ENCODE measurements around the gene CNGB1.

The CNGB1 gene

GRCh38 chr16:57889111-57889510 lies 81.8 kb downstream of the CNGB1 start:
- H2BK15ac ChIP-seq (ENCODE audit: low read length) = no peak overlapping the region
- no peak overlapping the region for H2BK120ac ChIP-seq (ENCODE audit: low read depth, low read length)
- H3K4me1 ChIP-seq (ENCODE audit: control insufficient read depth in 2 of 2, insufficient read depth in 1 of 2, low read depth in 1 of 2, low read length in 2 of 2) = peaks cover 2 to 3% of the 10 kb centered on the region in 2 donors
- no peak overlapping the region for H2BK12ac ChIP-seq (ENCODE audit: low read length)
- no peaks in the 10 kb centered on the region for H3K36me3 ChIP-seq (replicated peaks in 1 of 2; ENCODE audit: control insufficient read depth in 2 of 2, insufficient read depth in 2 of 2, low read length in 2 of 2)
- no peak overlapping the region for H2AFZ ChIP-seq (ENCODE audit: low read length)
- DNase-seq (ENCODE audit: low spot score) = no peak
- no CpG with 5 or more reads among the region's 4 CpGs for WGBS, 2 donors (ENCODE audit: extremely low coverage in 2 of 2, insufficient read length in 2 of 2, insufficient replicate concordance in 1 of 2)
- no peak overlapping the region for H3K23ac ChIP-seq (ENCODE audit: low read depth, low read length, poor library complexity)
- no peak overlapping the region for H3K4me3 ChIP-seq (ENCODE audit: low read length in 2 of 2)
- no peak overlapping the region for H3K4ac ChIP-seq (ENCODE audit: low read length)
- H2AK5ac ChIP-seq (ENCODE audit: low read depth, low read length) = no peak overlapping the region
- no peak overlapping the region for H2BK5ac ChIP-seq (ENCODE audit: low read length)
- H3K79me1 ChIP-seq (ENCODE audit: low read depth, low read length) = no peaks in the 10 kb centered on the region
- peaks cover 0 to 49% (median 10%) of the 10 kb centered on the region in 3 experiments for H3K27me3 ChIP-seq (ENCODE audit: control insufficient read depth in 3 of 3, insufficient read depth in 3 of 3, low read depth in 1 of 3, low read length in 3 of 3)
- H3K9me3 ChIP-seq (replicated peaks in 1 of 2; ENCODE audit: control insufficient read depth in 2 of 2, insufficient read depth in 1 of 2, low read depth in 1 of 2, low read length in 2 of 2) = no peaks in the 10 kb centered on the region
- H3K14ac ChIP-seq (ENCODE audit: low read length) = no peak overlapping the region
- H3K9ac ChIP-seq (ENCODE audit: low read depth, low read length, poor library complexity) = no peak overlapping the region
- H3K18ac ChIP-seq (ENCODE audit: low read length) = no peak overlapping the region
- H4K91ac ChIP-seq (ENCODE audit: low read depth, low read length, poor library complexity) = no peak overlapping the region
- no peak overlapping the region for H4K8ac ChIP-seq (ENCODE audit: low read depth, low read length)
- no peak overlapping the region for H3K4me2 ChIP-seq (ENCODE audit: insufficient read depth, low read length, poor library complexity, severe bottlenecking)
- no peak overlapping the region for H3K27ac ChIP-seq (replicated peaks; ENCODE audit: low read length)

GRCh38 chr16:57888128-57888527 lies 82.8 kb downstream of the CNGB1 start:
- Histone ChIP-seq H3K36me3 (replicated peaks in 1 of 2; ENCODE audit: control insufficient read depth in 2 of 2, insufficient read depth in 2 of 2, low read length in 2 of 2) (no peaks in the 10 kb centered on the region), H2BK120ac (ENCODE audit: low read depth, low read length) (no peak overlapping the region), H3K79me1 (ENCODE audit: low read depth, low read length) (no peaks in the 10 kb centered on the region), H3K4me2 (ENCODE audit: insufficient read depth, low read length, poor library complexity, severe bottlenecking) (no peak overlapping the region), H4K8ac (ENCODE audit: low read depth, low read length) (no peak overlapping the region), H3K23ac (ENCODE audit: low read depth, low read length, poor library complexity) (no peak overlapping the region), H2BK12ac (ENCODE audit: low read length) (no peak overlapping the region), H2BK15ac (ENCODE audit: low read length) (no peak overlapping the region), H3K4ac (ENCODE audit: low read length) (no peak overlapping the region), H3K18ac (ENCODE audit: low read length) (no peak overlapping the region), H3K14ac (ENCODE audit: low read length) (no peak overlapping the region), H3K9ac (ENCODE audit: low read depth, low read length, poor library complexity) (no peak overlapping the region), H4K91ac (ENCODE audit: low read depth, low read length, poor library complexity) (no peak overlapping the region), H3K27ac (replicated peaks; ENCODE audit: low read length) (no peak overlapping the region), H2BK5ac (ENCODE audit: low read length) (no peak overlapping the region), H3K27me3 (ENCODE audit: control insufficient read depth in 3 of 3, insufficient read depth in 3 of 3, low read depth in 1 of 3, low read length in 3 of 3) (peaks cover 0 to 46% (median 20%) of the 10 kb centered on the region in 3 experiments), H3K4me1 (ENCODE audit: control insufficient read depth in 2 of 2, insufficient read depth in 1 of 2, low read depth in 1 of 2, low read length in 2 of 2) (peaks cover 0 to 3% of the 10 kb centered on the region in 2 donors), H2AK5ac (ENCODE audit: low read depth, low read length) (no peak overlapping the region), H3K4me3 (ENCODE audit: low read length in 2 of 2) (no peak overlapping the region), H2AFZ (ENCODE audit: low read length) (no peak overlapping the region), H3K9me3 (replicated peaks in 1 of 2; ENCODE audit: control insufficient read depth in 2 of 2, insufficient read depth in 1 of 2, low read depth in 1 of 2, low read length in 2 of 2) (no peaks in the 10 kb centered on the region)
- DNase-seq (ENCODE audit: low spot score) = no peak
- no CpG with 5 or more reads among the region's 5 CpGs for WGBS, 2 donors (ENCODE audit: extremely low coverage in 2 of 2, insufficient read length in 2 of 2, insufficient replicate concordance in 1 of 2)

GRCh38 chr16:57887711-57888110 lies 83.2 kb downstream of the CNGB1 start:
- Histone ChIP-seq H3K27me3 (ENCODE audit: control insufficient read depth in 3 of 3, insufficient read depth in 3 of 3, low read depth in 1 of 3, low read length in 3 of 3) (peaks cover 0 to 46% (median 24%) of the 10 kb centered on the region in 3 experiments), H3K18ac (ENCODE audit: low read length) (no peak overlapping the region), H3K4ac (ENCODE audit: low read length) (no peak overlapping the region)

GRCh38 chr16:57886427-57886826 lies 84.5 kb downstream of the CNGB1 start:
- no peak overlapping the region for H2AK5ac ChIP-seq (ENCODE audit: low read depth, low read length)
- no peak for DNase-seq (ENCODE audit: low spot score)
- no peak overlapping the region for H3K4ac ChIP-seq (ENCODE audit: low read length)
- H3K4me1 ChIP-seq (ENCODE audit: control insufficient read depth in 2 of 2, insufficient read depth in 1 of 2, low read depth in 1 of 2, low read length in 2 of 2) = no peaks in the 10 kb centered on the region
- H3K18ac ChIP-seq (ENCODE audit: low read length) = no peak overlapping the region
- H3K23ac ChIP-seq (ENCODE audit: low read depth, low read length, poor library complexity) = no peak overlapping the region
- no peak overlapping the region for H3K9ac ChIP-seq (ENCODE audit: low read depth, low read length, poor library complexity)
- no peak overlapping the region for H2BK12ac ChIP-seq (ENCODE audit: low read length)
- H2AFZ ChIP-seq (ENCODE audit: low read length) = no peak overlapping the region
- H4K8ac ChIP-seq (ENCODE audit: low read depth, low read length) = no peak overlapping the region
- no peak overlapping the region for H3K4me3 ChIP-seq (ENCODE audit: low read length in 2 of 2)
- H3K27me3 ChIP-seq (ENCODE audit: control insufficient read depth in 3 of 3, insufficient read depth in 3 of 3, low read depth in 1 of 3, low read length in 3 of 3) = peaks cover 0 to 45% (median 24%) of the 10 kb centered on the region in 3 experiments
- H4K91ac ChIP-seq (ENCODE audit: low read depth, low read length, poor library complexity) = no peak overlapping the region
- no peaks in the 10 kb centered on the region for H3K9me3 ChIP-seq (replicated peaks in 1 of 2; ENCODE audit: control insufficient read depth in 2 of 2, insufficient read depth in 1 of 2, low read depth in 1 of 2, low read length in 2 of 2)
- H3K79me1 ChIP-seq (ENCODE audit: low read depth, low read length) = no peaks in the 10 kb centered on the region
- H3K36me3 ChIP-seq (replicated peaks in 1 of 2; ENCODE audit: control insufficient read depth in 2 of 2, insufficient read depth in 2 of 2, low read length in 2 of 2) = no peaks in the 10 kb centered on the region
- H2BK5ac ChIP-seq (ENCODE audit: low read length) = no peak overlapping the region
- H2BK120ac ChIP-seq (ENCODE audit: low read depth, low read length) = no peak overlapping the region
- no peak overlapping the region for H3K4me2 ChIP-seq (ENCODE audit: insufficient read depth, low read length, poor library complexity, severe bottlenecking)
- H3K14ac ChIP-seq (ENCODE audit: low read length) = no peak overlapping the region
- no CpG with 5 or more reads among the region's 1 CpG for WGBS, 2 donors (ENCODE audit: extremely low coverage in 2 of 2, insufficient read length in 2 of 2, insufficient replicate concordance in 1 of 2)
- H3K27ac ChIP-seq (replicated peaks; ENCODE audit: low read length) = no peak overlapping the region
- H2BK15ac ChIP-seq (ENCODE audit: low read length) = no peak overlapping the region

More at GRCh38 chr16:57887711-57888110, 83.2 kb downstream of the CNGB1 start:
- Histone ChIP-seq H3K79me1 (ENCODE audit: low read depth, low read length) (no peaks in the 10 kb centered on the region), H2AK5ac (ENCODE audit: low read depth, low read length) (no peak overlapping the region), H3K36me3 (replicated peaks in 1 of 2; ENCODE audit: control insufficient read depth in 2 of 2, insufficient read depth in 2 of 2, low read length in 2 of 2) (no peaks in the 10 kb centered on the region), H2BK120ac (ENCODE audit: low read depth, low read length) (no peak overlapping the region), H3K14ac (ENCODE audit: low read length) (no peak overlapping the region), H2BK5ac (ENCODE audit: low read length) (no peak overlapping the region), H2BK15ac (ENCODE audit: low read length) (no peak overlapping the region), H3K23ac (ENCODE audit: low read depth, low read length, poor library complexity) (no peak overlapping the region), H4K8ac (ENCODE audit: low read depth, low read length) (no peak overlapping the region), H3K9me3 (replicated peaks in 1 of 2; ENCODE audit: control insufficient read depth in 2 of 2, insufficient read depth in 1 of 2, low read depth in 1 of 2, low read length in 2 of 2) (no peaks in the 10 kb centered on the region), H3K4me3 (ENCODE audit: low read length in 2 of 2) (no peak overlapping the region), H3K27ac (replicated peaks; ENCODE audit: low read length) (no peak overlapping the region), H2AFZ (ENCODE audit: low read length) (no peak overlapping the region), H3K4me1 (ENCODE audit: control insufficient read depth in 2 of 2, insufficient read depth in 1 of 2, low read depth in 1 of 2, low read length in 2 of 2) (peaks cover 0 to 2% of the 10 kb centered on the region in 2 donors), H3K4me2 (ENCODE audit: insufficient read depth, low read length, poor library complexity, severe bottlenecking) (no peak overlapping the region), H2BK12ac (ENCODE audit: low read length) (no peak overlapping the region), H4K91ac (ENCODE audit: low read depth, low read length, poor library complexity) (no peak overlapping the region), H3K9ac (ENCODE audit: low read depth, low read length, poor library complexity) (no peak overlapping the region)
- WGBS, 2 donors (ENCODE audit: extremely low coverage in 2 of 2, insufficient read length in 2 of 2, insufficient replicate concordance in 1 of 2) = no CpG with 5 or more reads among the region's 14 CpGs
- DNase-seq (ENCODE audit: low spot score) = no peak
